Stimulated activated CD4-positive, alpha-beta T cell treated with anti-CD3 and anti-CD28 coated beads, Interleukin-2, amount 100 ng/mL, for 4 hours (primary cell): ENCODE data around the gene SHF.
"Not testable (repeated sequence)": the region's sequence is repeated elsewhere in the genome, so short reads cannot be mapped to it uniquely, and the experiment has no call there.

Source experiments
- DNase-seq: peaks from one replicate; pipeline ENCODE4 v3.0.0-alpha.2; 2020; ENCODE audit warnings: low read depth

The SHF gene

GRCh38 chr15:45187894-45188830, at the start of gene SHF:
Gene SHF (minus strand): TSS chr15:45187966. CDS start chr15:45187951, 15 bp downstream.
- DNase-seq: peak; percentile 88

DNA sequence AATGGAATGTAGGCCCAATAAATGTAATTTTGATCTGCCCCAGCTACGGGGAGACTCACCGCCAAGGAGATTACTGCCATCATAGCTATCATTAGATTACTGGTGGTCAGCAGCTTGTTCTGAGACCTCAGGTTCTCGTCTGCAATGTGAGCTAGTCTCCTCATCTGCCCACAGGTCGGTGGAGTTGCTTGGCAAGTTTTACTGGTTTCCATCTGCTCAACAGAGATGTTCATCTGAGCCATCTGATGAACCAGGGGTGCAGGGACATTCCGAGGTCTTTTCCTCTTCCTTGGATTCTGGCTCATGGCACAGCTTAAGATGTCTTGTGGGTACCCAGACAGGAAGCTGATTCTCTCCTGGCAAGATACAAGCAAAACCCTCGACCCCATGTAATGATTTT, 49.0 kb upstream of the SHF start:
- DNase-seq: not testable (repeated sequence)

DNA sequence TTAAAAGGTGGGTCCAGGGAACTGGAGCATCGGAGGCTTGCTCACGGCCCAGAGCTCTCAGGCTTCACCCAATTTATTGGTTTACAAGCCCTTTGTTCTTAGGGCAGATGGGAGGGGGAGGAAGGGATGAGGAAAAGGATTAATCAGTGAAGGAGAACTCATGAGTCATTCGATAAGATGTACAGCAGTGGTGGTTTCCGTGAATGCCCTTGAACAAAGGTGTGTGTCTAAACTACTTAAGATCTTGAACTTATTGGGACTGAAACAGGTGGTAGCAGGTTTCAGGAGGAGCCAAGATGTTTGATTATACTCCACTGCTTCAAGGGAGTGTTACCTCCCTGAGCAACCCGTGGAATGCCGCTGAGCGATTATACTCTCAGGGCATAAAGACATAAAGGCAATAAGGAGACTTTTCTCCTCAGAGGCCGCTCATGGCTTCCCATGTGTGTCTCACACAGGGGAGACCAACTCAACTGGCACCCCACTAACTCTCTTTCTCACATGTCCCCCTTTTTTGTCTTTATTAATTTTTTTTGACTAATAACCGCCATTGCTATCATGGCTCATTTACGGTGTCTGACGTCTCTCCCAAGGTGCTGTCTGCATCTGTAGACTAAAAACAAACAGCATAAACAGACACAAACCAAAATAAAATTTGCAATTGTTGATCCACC, 46.9 kb upstream of the SHF start:
- no peak for DNase-seq

- DNase-seq: no peak
Observed at GRCh38 chr15:45231864-45232562, 44.2 kb upstream of the SHF start.

- no peak for DNase-seq
Observed at GRCh38 chr15:45231132-45231531, 43.4 kb upstream of the SHF start.

GRCh38 chr15:45230245-45230965, 42.6 kb upstream of the SHF start:
- DNase-seq: no peak

DNA sequence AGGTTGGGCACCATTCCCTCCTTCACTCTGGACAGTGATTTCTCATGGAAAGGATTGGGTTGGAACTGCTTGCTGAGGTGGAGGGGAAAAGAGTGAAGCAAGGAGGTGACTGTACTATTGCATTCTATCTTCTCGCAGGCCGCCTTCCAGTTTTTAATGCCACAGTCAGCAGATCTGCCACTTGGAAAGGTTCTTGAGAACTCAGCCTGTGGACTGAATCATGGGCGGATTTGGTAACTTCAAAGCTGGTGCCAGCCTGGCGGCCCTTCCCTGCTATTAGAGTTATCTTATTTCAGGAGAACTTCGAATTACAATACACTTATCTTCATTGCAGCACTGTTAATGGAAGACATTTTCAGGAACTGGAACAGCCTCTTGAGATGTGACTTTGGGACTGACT, 41.2 kb upstream of the SHF start:
- DNase-seq: no peak

- DNase-seq: no peak
Observed at GRCh38 chr15:45225506-45226273, 37.9 kb upstream of the SHF start.

DNA sequence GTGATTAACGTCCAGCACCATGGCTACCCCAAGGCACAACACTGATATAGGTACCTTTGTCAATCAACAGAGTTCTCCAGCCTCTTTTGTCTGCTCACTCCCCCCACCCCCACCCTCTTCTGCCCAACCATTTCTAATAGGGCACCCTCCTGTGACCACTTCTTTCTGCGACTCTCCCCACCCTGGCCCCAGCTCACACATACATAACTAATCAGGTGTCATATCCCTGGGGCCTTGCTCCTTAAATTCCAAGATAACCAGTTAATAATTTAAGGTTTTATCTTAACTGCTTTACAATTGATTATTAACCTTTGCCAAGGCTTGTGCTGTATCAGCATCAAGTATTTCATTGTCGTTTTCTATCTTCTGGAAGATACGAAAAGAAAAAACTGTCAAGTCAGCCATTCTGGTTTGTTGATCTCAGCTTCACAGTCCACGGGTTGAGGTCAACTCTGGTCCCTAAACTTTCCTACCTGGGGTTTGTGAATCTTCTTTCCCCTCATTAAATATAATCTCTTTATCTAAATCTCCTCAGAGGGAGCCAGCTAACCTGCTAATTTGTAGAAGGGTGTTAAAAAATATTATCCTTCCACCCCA, 37.0 kb upstream of the SHF start:
- DNase-seq: no peak

- no peak for DNase-seq
Observed at GRCh38 chr15:45221967-45222366, 34.2 kb upstream of the SHF start.

GRCh38 chr15:45221053-45221599, 33.4 kb upstream of the SHF start:
- no peak for DNase-seq

GRCh38 chr15:45212493-45212892, 24.7 kb upstream of the SHF start:
- DNase-seq: no peak

GRCh38 chr15:45205192-45205591, 17.4 kb upstream of the SHF start:
- no peak for DNase-seq

- DNase-seq: no peak
Observed at GRCh38 chr15:45203182-45203581, 15.4 kb upstream of the SHF start.

- no peak for DNase-seq
Observed at GRCh38 chr15:45201869-45202268, 14.1 kb upstream of the SHF start.

- no peak for DNase-seq
Observed at GRCh38 chr15:45201557-45201859, 13.7 kb upstream of the SHF start.

- DNase-seq: peak; percentile 64
Observed at GRCh38 chr15:45200799-45201556, 13.2 kb upstream of the SHF start.

GRCh38 chr15:45200001-45200798, 12.4 kb upstream of the SHF start:
- DNase-seq: peak; percentile 92
